Activated naive CD4-positive, alpha-beta T cell treated with anti-CD3 and anti-CD28 coated beads, Interleukin-2, amount 50 U/mL, for 72 hours (primary cell): ENCODE data around the gene LHX3. TPM values are rescaled to one million over a fixed set of nuclear protein-coding genes. Genes with fewer than 3 reads are reported as not detected.

Experiments
- ATAC-seq, 2 donors: fragments of 150-1000 bp; cut with Tn5 transposase; 2 replicates each; pipeline ENCODE4 v1.10.0; 2021; ENCODE audit warnings: mild to moderate bottlenecking in 2 of 2, moderate library complexity in 2 of 2
- DNase-seq, 2 donors: peaks; one replicate each; pipeline ENCODE4 v3.0.0; 2021 to 2022; ENCODE audit warnings: low spot score in 2 of 2
- H3K27ac Mint-ChIP-seq, 2 donors: one replicate each; pipeline ENCODE4 v1.8.0; 2022; ENCODE audit warnings: mild to moderate bottlenecking in 2 of 2, mixed read lengths in 2 of 2
- H3K36me3 Mint-ChIP-seq, 2 donors: one replicate each; pipeline ENCODE4 v1.8.0; 2022; ENCODE audit warnings: mixed read lengths in 2 of 2
- H3K9me3 Mint-ChIP-seq, 2 donors: one replicate each; pipeline ENCODE4 v1.8.0; 2022; ENCODE audit warnings: mixed read lengths in 2 of 2
- total RNA-seq, 2 donors: library from RNA; stranded (reverse); gene quantifications; one replicate each; pipeline ENCODE4 v1.2.3, GENCODE V29; 2022

The LHX3 gene
- total RNA-seq, 2 donors from 2014 or later, result 0.08 to 0.11 TPM

GRCh38 chr9:136204145-136204805 is 653 bp downstream of the LHX3 start:
- no peak for DNase-seq
- peak; percentile 17 to 21 for ATAC-seq
- Mint-ChIP-seq H3K36me3 (no peaks in the 10 kb centered on the region), H3K9me3 (no peaks in the 10 kb centered on the region), H3K27ac (no peak overlapping the region)

- H3K27ac Mint-ChIP-seq, result no peak overlapping the region
- no peak for DNase-seq
- no peaks in the 10 kb centered on the region for H3K9me3 Mint-ChIP-seq
- ATAC-seq, result peak; percentile 8 to 34
- H3K36me3 Mint-ChIP-seq, result no peaks in the 10 kb centered on the region
These were observed 1.4 kb downstream of the LHX3 start for GRCh38 chr9:136203408-136204144.

GRCh38 chr9:136202454-136203407 is 2.2 kb downstream of the LHX3 start:
- Mint-ChIP-seq H3K36me3 (no peaks in the 10 kb centered on the region), H3K9me3 (no peaks in the 10 kb centered on the region), H3K27ac (no peak overlapping the region)
- ATAC-seq, result no peak
- no peak for DNase-seq

- H3K27ac Mint-ChIP-seq, result no peak overlapping the region
- ATAC-seq (no peak), DNase-seq (no peak)
- no peaks in the 10 kb centered on the region for H3K9me3 Mint-ChIP-seq
- H3K36me3 Mint-ChIP-seq, result no peaks in the 10 kb centered on the region
These were observed 3.1 kb downstream of the LHX3 start for GRCh38 chr9:136201609-136202453.

- ATAC-seq (no peak), DNase-seq (no peak)
- H3K9me3 Mint-ChIP-seq, result no peaks in the 10 kb centered on the region
- H3K36me3 Mint-ChIP-seq, result no peaks in the 10 kb centered on the region
- H3K27ac Mint-ChIP-seq, result no peak overlapping the region
These were observed 3.8 kb downstream of the LHX3 start for GRCh38 chr9:136201174-136201573.

GRCh38 chr9:136200424-136200823 is 4.5 kb downstream of the LHX3 start:
- no peaks in the 10 kb centered on the region for H3K36me3 Mint-ChIP-seq
- H3K9me3 Mint-ChIP-seq, result no peaks in the 10 kb centered on the region
- no peak overlapping the region for H3K27ac Mint-ChIP-seq
- ATAC-seq, result no peak
- no peak for DNase-seq

- DNase-seq (no peak), ATAC-seq (no peak)
- H3K36me3 Mint-ChIP-seq, result no peaks in the 10 kb centered on the region
- H3K9me3 Mint-ChIP-seq, result no peaks in the 10 kb centered on the region
- no peak overlapping the region for H3K27ac Mint-ChIP-seq
These were observed 5.3 kb downstream of the LHX3 start for GRCh38 chr9:136199391-136200288.

GRCh38 chr9:136198605-136199083 is 6.3 kb downstream of the LHX3 start:
- H3K9me3 Mint-ChIP-seq, result no peaks in the 10 kb centered on the region
- DNase-seq (no peak), ATAC-seq (no peak)
- no peaks in the 10 kb centered on the region for H3K36me3 Mint-ChIP-seq
- no peak overlapping the region for H3K27ac Mint-ChIP-seq

- DNase-seq, result no peak
- ATAC-seq, result no peak
- Mint-ChIP-seq H3K9me3 (no peaks in the 10 kb centered on the region), H3K27ac (no peak overlapping the region), H3K36me3 (no peaks in the 10 kb centered on the region)
These were observed 6.9 kb downstream of the LHX3 start for GRCh38 chr9:136197930-136198604.

GRCh38 chr9:136197084-136197875 is 7.6 kb downstream of the LHX3 start:
- DNase-seq, result no peak
- peak in 1 of 2 donors; percentile 9 for ATAC-seq
- no peaks in the 10 kb centered on the region for H3K9me3 Mint-ChIP-seq
- no peaks in the 10 kb centered on the region for H3K36me3 Mint-ChIP-seq
- H3K27ac Mint-ChIP-seq, result no peak overlapping the region

- peak in 1 of 2 donors; percentile 19 for ATAC-seq
These were observed 8.4 kb downstream of the LHX3 start for GRCh38 chr9:136196404-136197083.

GRCh38 chr9:136194540-136194939 is 10.4 kb downstream of the LHX3 start:
- ATAC-seq, result no peak
- Mint-ChIP-seq H3K9me3 (no peaks in the 10 kb centered on the region), H3K36me3 (no peaks in the 10 kb centered on the region), H3K27ac (no peak overlapping the region)
- DNase-seq, result no peak

More at GRCh38 chr9:136196404-136197083, 8.4 kb downstream of the LHX3 start:
- H3K27ac Mint-ChIP-seq, result no peak overlapping the region
- H3K9me3 Mint-ChIP-seq, result no peaks in the 10 kb centered on the region
- no peaks in the 10 kb centered on the region for H3K36me3 Mint-ChIP-seq
- DNase-seq, result no peak

- H3K9me3 Mint-ChIP-seq, result no peaks in the 10 kb centered on the region
- H3K27ac Mint-ChIP-seq, result no peak overlapping the region
- no peaks in the 10 kb centered on the region for H3K36me3 Mint-ChIP-seq
- DNase-seq (no peak), ATAC-seq (no peak)
These were observed 11.0 kb downstream of the LHX3 start for GRCh38 chr9:136193891-136194279.
